OCI-LY7 (cell line): ENCODE results near the gene SYT15. TPM values are rescaled to one million over a fixed set of nuclear protein-coding genes. Genes with fewer than 3 reads are reported as not detected.

Source experiments
- BruUV-seq: library from RNA; stranded (reverse); fragments of 400-500 nt; replicated peaks from 2 replicates; lab custom pipeline; 2021; lab: Mats Ljungman, UMichigan
- CTCF ChIA-PET: fragments of 300-600 bp; sonication (Branson Sonifier 250); formaldehyde crosslinking; loops from one replicate; lab custom pipeline; 2022; ENCODE audit warnings: antibody characterized with exemption; ENCODE audit not compliant: unreplicated experiment; lab: Charles Lee
- POLR2A ChIA-PET: fragments of 300-600 bp; sonication (Branson Sonifier 250); formaldehyde crosslinking; loops from one replicate; lab custom pipeline; 2022; ENCODE audit warnings: antibody characterized with exemption; lab: Charles Lee
- DNase-seq: peaks from one replicate; pipeline ENCODE4 v3.0.0-alpha.2; 2015; ENCODE audit warnings: low spot score
- H2AFZ ChIP-seq: fragments of 200-600 bp; sonication (generic), shearing (Covaris generic); 2 replicates; pipeline ENCODE4 v1.6.1; 2014; ENCODE audit warnings: mild to moderate bottlenecking, antibody characterized with exemption, low read length, moderate library complexity
- H3K27ac ChIP-seq: fragments of 200-600 bp; sonication (generic); 2 replicates; pipeline ENCODE4 v1.5.1; 2014; ENCODE audit warnings: mixed run types, low read depth, mild to moderate bottlenecking, moderate library complexity, low read length, inconsistent platforms; ENCODE audit not compliant: poor library complexity, severe bottlenecking
- H3K36me3 ChIP-seq: fragments of 200-600 bp; sonication (generic); 2 replicates; pipeline ENCODE4 v1.6.1; 2014; ENCODE audit warnings: mild to moderate bottlenecking, antibody characterized with exemption, low read length, moderate library complexity, mixed read lengths; ENCODE audit not compliant: insufficient read depth
- H3K4me1 ChIP-seq: fragments of 200-600 bp; sonication (generic); 2 replicates; pipeline ENCODE4 v1.5.1; 2014; ENCODE audit warnings: mild to moderate bottlenecking, low read length; ENCODE audit not compliant: insufficient read depth, poor library complexity, severe bottlenecking
- H3K4me2 ChIP-seq: fragments of 200-600 bp; sonication (generic); 2 replicates; pipeline ENCODE4 v1.6.1; 2014; ENCODE audit warnings: mild to moderate bottlenecking, low read length
- H3K4me3 ChIP-seq: fragments of 200-600 bp; sonication (generic); 2 replicates; pipeline ENCODE4 v1.5.1; 2014; ENCODE audit warnings: mild to moderate bottlenecking, low read depth, low read length; ENCODE audit not compliant: poor library complexity, severe bottlenecking
- H3K79me2 ChIP-seq: fragments of 200-600 bp; sonication (generic); 2 replicates; pipeline ENCODE4 v1.6.1; 2016; ENCODE audit warnings: low read depth, mild to moderate bottlenecking, low read length, moderate library complexity, mixed read lengths; ENCODE audit not compliant: insufficient read depth
- H3K9me2 ChIP-seq: fragments of 200-600 bp; sonication (generic); 2 replicates; pipeline ENCODE4 v1.6.1; 2016; ENCODE audit warnings: mild to moderate bottlenecking, low read length, mixed read lengths; ENCODE audit not compliant: insufficient read depth
- H3K9me3 ChIP-seq: fragments of 200-600 bp; sonication (generic); 2 replicates; pipeline ENCODE4 v1.6.1; 2014; ENCODE audit warnings: mild to moderate bottlenecking, mixed run types, low read length, mixed read lengths
- H4K20me1 ChIP-seq: fragments of 200-600 bp; sonication (generic); 2 replicates; pipeline ENCODE4 v1.6.1; 2014; ENCODE audit warnings: mild to moderate bottlenecking, antibody characterized with exemption, low read length, moderate library complexity, mixed read lengths; ENCODE audit not compliant: insufficient read depth
- CTCF ChIP-seq: fragments of 200-600 bp; sonication (generic); conservative IDR thresholded peaks from 2 replicates; pipeline ENCODE4 v1.5.1; 2014; ENCODE audit warnings: mild to moderate bottlenecking, antibody characterized with exemption, low read length, moderate library complexity, mixed read lengths
- EZH2phosphoT487 ChIP-seq: fragments of 200-600 bp; sonication (generic); IDR thresholded peaks from 2 replicates; pipeline ENCODE4 v1.6.1; 2018; ENCODE audit warnings: low read depth, borderline replicate concordance, mild to moderate bottlenecking, mixed run types, antibody characterized with exemption, low read length, moderate library complexity, mixed read lengths
- intact Hi-C: fragments of 100-400 bp; cut with micrococcal nuclease; formaldehyde crosslinking; loops from one replicate; pipeline ENCODE4 v1.10.0; 2022; ENCODE audit not compliant: unreplicated experiment
- total RNA-seq, 2 experiments: library from RNA; depleted of rRNA in 1 of 2; stranded (reverse); fragments of >200 nt in 1 of 2; shearing (Covaris generic) in 1 of 2; gene quantifications; 2 replicates each; pipeline ENCODE4 v1.2.3, GENCODE V29; 2014 to 2022

Gene SYT15
- total RNA-seq, 2 experiments from 2014 or later, result 0.25 to 2.1 TPM

GRCh38 chr10:46552526-46553237, 26.2 kb upstream of the SYT15 start:
- Histone ChIP-seq H3K27ac (no peak overlapping the region), H3K4me3 (no peak overlapping the region), H3K79me2 (no peaks in the 10 kb centered on the region), H2AFZ (no peak overlapping the region), H4K20me1 (no peaks in the 10 kb centered on the region), H3K4me2 (no peak overlapping the region), H3K4me1 (no peaks in the 10 kb centered on the region), H3K36me3 (no peaks in the 10 kb centered on the region), H3K9me2 (no peaks in the 10 kb centered on the region), H3K9me3 (no peaks in the 10 kb centered on the region)
- ChIA-PET CTCF (no interaction called here), POLR2A (no interaction called here)
- intact Hi-C loops, result no loop called here
- DNase-seq, result no peak
- TF ChIP-seq CTCF (no peak), EZH2phosphoT487 (no peak)
- BruUV-seq, result no TSS peak

- DNase-seq, result no peak
- CTCF ChIA-PET, result no interaction called here
Observed at GRCh38 chr10:46553238-46554049, 25.5 kb upstream of the SYT15 start.

More at GRCh38 chr10:46553238-46554049, 25.5 kb upstream of the SYT15 start:
- H3K9me3 ChIP-seq, result no peaks in the 10 kb centered on the region
- H3K79me2 ChIP-seq, result no peaks in the 10 kb centered on the region
- no peak overlapping the region for H3K4me2 ChIP-seq
- POLR2A ChIA-PET, result no interaction called here
- H3K9me2 ChIP-seq, result no peaks in the 10 kb centered on the region
- H2AFZ ChIP-seq, result no peak overlapping the region
- H3K4me1 ChIP-seq, result no peaks in the 10 kb centered on the region
- H3K4me3 ChIP-seq, result no peak overlapping the region
- no peak overlapping the region for H3K27ac ChIP-seq
- no peaks in the 10 kb centered on the region for H4K20me1 ChIP-seq
- TF ChIP-seq CTCF, result no peak
- TF ChIP-seq EZH2phosphoT487, result no peak
- no peaks in the 10 kb centered on the region for H3K36me3 ChIP-seq
- no TSS peak for BruUV-seq
- intact Hi-C loops, result no loop called here
